ENCODE results near the gene CELF6. TPM values are rescaled to one million over a fixed set of nuclear protein-coding genes. Genes with fewer than 3 reads are reported as not detected.

Gene CELF6
- total RNA-seq, 4 donors from 2014 or later = 0.70 to 1.5 (median 0.99) TPM

DNA sequence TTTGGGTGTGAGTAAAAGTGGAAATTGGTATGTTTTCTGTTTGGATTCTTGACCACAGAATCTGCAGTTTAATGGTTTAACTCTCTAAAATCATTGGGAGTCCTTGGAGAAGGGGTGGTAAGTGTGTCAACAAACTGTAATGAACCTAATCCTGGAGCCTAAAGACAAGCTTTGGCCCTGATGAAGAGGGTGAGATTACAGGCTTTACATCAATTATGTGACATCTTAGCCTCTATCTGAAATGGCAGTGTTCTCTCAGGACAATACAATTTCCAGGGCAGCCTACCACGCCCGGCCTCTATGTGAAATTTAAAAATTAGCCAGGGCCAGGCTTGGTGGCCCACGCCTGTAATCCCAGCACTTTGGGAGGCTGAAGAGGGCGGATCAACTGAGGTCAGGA lies 84.7 kb downstream of the CELF6 start:
- no peak for DNase-seq (ENCODE audit: low spot score in 2 of 2)
- Histone ChIP-seq H3K4me3 (no peak overlapping the region), H3K9me3 (no peaks in the 10 kb centered on the region), H3K36me3 (peaks cover 13% of the 10 kb centered on the region), H3K4me1 (peaks cover 37% of the 10 kb centered on the region), H3K27ac (no peak overlapping the region), H3K27me3 (no peaks in the 10 kb centered on the region)
- TF ChIP-seq POLR2AphosphoS5 (IDR thresholded peaks at IDR 0.05) (no peak), EP300 (IDR thresholded peaks at IDR 0.05) (no peak), POLR2A (IDR thresholded peaks at IDR 0.05) (no peak)
- TF ChIP-seq, protein P1, sequence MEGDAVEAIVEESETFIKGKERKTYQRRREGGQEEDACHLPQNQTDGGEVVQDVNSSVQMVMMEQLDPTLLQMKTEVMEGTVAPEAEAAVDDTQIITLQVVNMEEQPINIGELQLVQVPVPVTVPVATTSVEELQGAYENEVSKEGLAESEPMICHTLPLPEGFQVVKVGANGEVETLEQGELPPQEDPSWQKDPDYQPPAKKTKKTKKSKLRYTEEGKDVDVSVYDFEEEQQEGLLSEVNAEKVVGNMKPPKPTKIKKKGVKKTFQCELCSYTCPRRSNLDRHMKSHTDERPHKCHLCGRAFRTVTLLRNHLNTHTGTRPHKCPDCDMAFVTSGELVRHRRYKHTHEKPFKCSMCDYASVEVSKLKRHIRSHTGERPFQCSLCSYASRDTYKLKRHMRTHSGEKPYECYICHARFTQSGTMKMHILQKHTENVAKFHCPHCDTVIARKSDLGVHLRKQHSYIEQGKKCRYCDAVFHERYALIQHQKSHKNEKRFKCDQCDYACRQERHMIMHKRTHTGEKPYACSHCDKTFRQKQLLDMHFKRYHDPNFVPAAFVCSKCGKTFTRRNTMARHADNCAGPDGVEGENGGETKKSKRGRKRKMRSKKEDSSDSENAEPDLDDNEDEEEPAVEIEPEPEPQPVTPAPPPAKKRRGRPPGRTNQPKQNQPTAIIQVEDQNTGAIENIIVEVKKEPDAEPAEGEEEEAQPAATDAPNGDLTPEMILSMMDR (IDR thresholded peaks at IDR 0.05) = no peak
- 95% methylated on average over 4 of the region's 4 CpGs for WGBS

Other genes starting within 250 kb of the CELF6 start
- 10 to 100 TPM; 54.0 to 89.7 (median 61.8) TPM for gene MYO9A, start 202.0 kb downstream of the CELF6 start, total RNA-seq
- 1 to 10 TPM; 1.3 to 4.2 (median 1.9) TPM for gene SENP8, start 201.8 kb downstream of the CELF6 start, total RNA-seq
- gene GRAMD2A, start 122.4 kb downstream of the CELF6 start, total RNA-seq = 10 to 100 TPM in 2 of 4 donors, 1 to 10 TPM in 2; 3.6 to 13.1 (median 9.0) TPM
- gene PKM, start 89.0 kb downstream of the CELF6 start, total RNA-seq = 100 to 1,000 TPM; 294 to 522 (median 411) TPM
- 100 to 1,000 TPM in 1 of 4 donors, 10 to 100 TPM in 3; 63.6 to 102 (median 70.6) TPM for gene PARP6, start 47.6 kb downstream of the CELF6 start, total RNA-seq
- gene HEXA, start 55.9 kb upstream of the CELF6 start, total RNA-seq = 10 to 100 TPM; 34.8 to 60.2 (median 45.8) TPM
- not detected for gene TMEM202, start 78.1 kb upstream of the CELF6 start, total RNA-seq
- 10 to 100 TPM; 73.1 to 84.8 (median 78.0) TPM for gene ARIH1, start 154.2 kb upstream of the CELF6 start, total RNA-seq

Measured in suprapubic skin (tissue), 4 donors.